RWPE2 (cell line): ENCODE results near the gene PITPNC1.

ENCODE experiments used
- ATAC-seq: fragments of 200-7000 bp; cut with Tn5 transposase; 3 replicates; pipeline ENCODE4 v1.9.1; 2021; ENCODE audit warnings: low read depth
- DNase-seq: peaks from one replicate; pipeline ENCODE4 v3.0.0-alpha.2; 2020; ENCODE audit warnings: low spot score
- H3K27ac ChIP-seq: fragments of 450-650 bp; 2 replicates; pipeline ENCODE4 v1.5.1; 2017; ENCODE audit warnings: mild to moderate bottlenecking; ENCODE audit not compliant: poor library complexity, severe bottlenecking
- H3K27me3 ChIP-seq: fragments of 250-450 bp; sonication (Bioruptor Pico); 2 replicates; pipeline ENCODE4 v1.5.1; 2021; ENCODE audit warnings: mild to moderate bottlenecking, moderate library complexity; ENCODE audit not compliant: insufficient read depth, poor library complexity, severe bottlenecking
- H3K36me3 ChIP-seq: fragments of 250-450 bp; sonication (Bioruptor Pico); 2 replicates; pipeline ENCODE4 v1.5.1; 2020; ENCODE audit warnings: low read depth, mild to moderate bottlenecking, moderate library complexity
- H3K4me1 ChIP-seq: fragments of 250-450 bp; sonication (Bioruptor Pico); 2 replicates; pipeline ENCODE4 v1.5.1; 2021; ENCODE audit warnings: mild to moderate bottlenecking, moderate library complexity; ENCODE audit not compliant: insufficient read depth, poor library complexity, severe bottlenecking
- H3K4me3 ChIP-seq: fragments of 250-450 bp; sonication (Bioruptor Pico); 2 replicates; pipeline ENCODE4 v1.5.1; 2021; ENCODE audit warnings: mild to moderate bottlenecking, moderate library complexity; ENCODE audit not compliant: severe bottlenecking
- H3K9me3 ChIP-seq: fragments of 250-450 bp; sonication (Bioruptor Pico); 2 replicates; pipeline ENCODE4 v1.5.1; 2021; ENCODE audit warnings: mild to moderate bottlenecking, moderate library complexity; ENCODE audit not compliant: severe bottlenecking
- TF ChIP-seq, protein P1 (sequence below): fragments of 450-650 bp; IDR thresholded peaks from one replicate; pipeline ENCODE4 v1.5.1; 2017; ENCODE audit warnings: mild to moderate bottlenecking, moderate library complexity; ENCODE audit not compliant: poor library complexity, severe bottlenecking

The PITPNC1 gene

DNA sequence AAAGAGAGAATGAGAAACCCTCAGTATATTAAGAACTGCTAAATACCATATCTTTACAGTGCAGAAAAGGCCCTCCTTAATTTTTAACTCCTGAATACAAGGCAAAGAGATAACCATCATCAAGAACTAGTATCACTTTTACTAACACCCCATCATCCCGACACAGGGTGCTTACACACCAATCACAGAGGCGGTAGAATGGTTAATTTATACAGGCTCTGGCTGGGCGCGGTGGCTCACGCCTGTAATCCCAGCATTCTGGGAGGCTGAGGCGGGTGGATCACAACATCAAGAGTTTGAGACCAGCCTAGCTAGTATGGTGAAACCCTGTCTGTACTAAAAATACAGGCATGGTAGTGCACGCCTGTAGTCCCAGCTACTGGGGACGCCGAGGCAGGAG, 14.9 kb upstream of the PITPNC1 start:
- H3K4me1 ChIP-seq = peaks cover 48% of the 10 kb centered on the region
- no peaks in the 10 kb centered on the region for H3K27me3 ChIP-seq
- no peaks in the 10 kb centered on the region for H3K9me3 ChIP-seq
- no peak overlapping the region for H3K27ac ChIP-seq
- no peak overlapping the region for H3K4me3 ChIP-seq
- ATAC-seq (no peak), DNase-seq (no peak)
- H3K36me3 ChIP-seq = peaks cover 69% of the 10 kb centered on the region
- TF ChIP-seq, protein P1, sequence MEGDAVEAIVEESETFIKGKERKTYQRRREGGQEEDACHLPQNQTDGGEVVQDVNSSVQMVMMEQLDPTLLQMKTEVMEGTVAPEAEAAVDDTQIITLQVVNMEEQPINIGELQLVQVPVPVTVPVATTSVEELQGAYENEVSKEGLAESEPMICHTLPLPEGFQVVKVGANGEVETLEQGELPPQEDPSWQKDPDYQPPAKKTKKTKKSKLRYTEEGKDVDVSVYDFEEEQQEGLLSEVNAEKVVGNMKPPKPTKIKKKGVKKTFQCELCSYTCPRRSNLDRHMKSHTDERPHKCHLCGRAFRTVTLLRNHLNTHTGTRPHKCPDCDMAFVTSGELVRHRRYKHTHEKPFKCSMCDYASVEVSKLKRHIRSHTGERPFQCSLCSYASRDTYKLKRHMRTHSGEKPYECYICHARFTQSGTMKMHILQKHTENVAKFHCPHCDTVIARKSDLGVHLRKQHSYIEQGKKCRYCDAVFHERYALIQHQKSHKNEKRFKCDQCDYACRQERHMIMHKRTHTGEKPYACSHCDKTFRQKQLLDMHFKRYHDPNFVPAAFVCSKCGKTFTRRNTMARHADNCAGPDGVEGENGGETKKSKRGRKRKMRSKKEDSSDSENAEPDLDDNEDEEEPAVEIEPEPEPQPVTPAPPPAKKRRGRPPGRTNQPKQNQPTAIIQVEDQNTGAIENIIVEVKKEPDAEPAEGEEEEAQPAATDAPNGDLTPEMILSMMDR = no peak

DNA sequence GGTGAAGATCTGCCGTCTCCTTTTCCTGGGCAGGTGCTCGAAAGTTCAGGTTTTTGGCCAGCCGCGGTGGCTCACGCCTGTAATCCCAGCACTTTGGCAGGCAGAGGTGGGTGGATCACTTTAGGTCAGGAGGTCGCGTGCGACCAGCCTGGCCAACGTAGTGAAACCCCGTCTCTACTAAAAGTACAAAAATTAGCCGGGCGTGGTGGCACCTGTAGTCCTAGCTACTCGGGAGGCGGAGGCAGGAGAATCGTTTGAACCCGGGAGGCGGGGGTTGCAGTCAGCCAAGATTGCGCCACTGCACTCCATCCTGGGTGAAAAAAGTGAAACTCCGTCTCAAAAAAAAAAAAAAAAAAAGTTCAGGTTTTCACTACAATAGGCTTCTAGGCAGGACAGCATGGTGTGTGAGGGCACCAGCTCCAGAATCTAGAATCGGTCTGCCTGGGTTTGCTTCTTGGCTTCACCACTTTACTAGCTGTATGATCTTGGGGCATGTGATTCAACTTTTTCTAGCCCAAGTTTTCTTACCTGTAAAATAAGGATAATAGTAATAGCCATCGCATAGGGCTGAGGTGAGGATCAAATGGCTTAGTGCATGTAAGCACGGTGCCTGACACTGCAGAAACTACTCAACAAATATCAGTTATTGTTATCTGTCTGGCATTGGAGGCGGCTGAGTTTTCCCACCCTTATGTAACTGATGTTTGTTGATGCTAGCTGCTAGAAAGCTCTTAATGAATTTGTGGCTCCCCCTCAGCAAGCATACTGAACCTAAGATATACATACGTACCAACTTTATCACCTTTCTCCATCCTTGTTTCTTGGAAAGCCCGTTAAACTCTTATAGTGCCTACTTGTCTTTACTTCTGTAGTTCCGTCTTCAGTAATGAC, 12.0 kb upstream of the PITPNC1 start:
- ATAC-seq = no peak
- no peak for DNase-seq
- Histone ChIP-seq H3K4me3 (peak overlapping the region; percentile 76), H3K4me1 (peaks cover 36% of the 10 kb centered on the region), H3K36me3 (peaks cover 43% of the 10 kb centered on the region), H3K27me3 (no peaks in the 10 kb centered on the region), H3K9me3 (no peaks in the 10 kb centered on the region), H3K27ac (peak overlapping the region; percentile 71)
- TF ChIP-seq, protein P1 = no peak

DNA sequence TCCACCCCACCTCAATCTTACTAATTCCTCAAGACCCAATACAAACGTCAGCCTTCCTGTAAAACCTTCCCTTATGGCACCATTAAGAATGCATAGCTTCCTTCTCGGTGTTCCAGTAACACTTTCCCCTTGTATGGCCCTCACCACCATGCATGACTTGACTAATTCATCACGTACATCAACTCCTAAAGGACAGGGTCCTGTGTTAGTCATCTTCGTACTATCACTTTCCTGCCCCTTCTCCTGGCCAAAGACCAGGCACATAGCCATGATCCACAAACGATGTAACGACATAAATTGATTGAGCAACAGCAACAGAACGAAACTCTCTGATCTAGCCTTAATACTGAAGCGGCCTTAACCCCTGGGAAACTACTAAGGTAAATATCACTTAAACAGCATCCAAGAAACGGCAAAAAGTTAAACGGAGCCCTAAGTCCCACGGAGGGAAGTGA, 11.3 kb upstream of the PITPNC1 start:
- H3K27ac ChIP-seq = peak overlapping the region; percentile 71
- ATAC-seq (peak; percentile 40), DNase-seq (no peak)
- peaks cover 37% of the 10 kb centered on the region for H3K36me3 ChIP-seq
- H3K9me3 ChIP-seq = no peaks in the 10 kb centered on the region
- H3K4me3 ChIP-seq = peak overlapping the region; percentile 76
- peaks cover 29% of the 10 kb centered on the region for H3K4me1 ChIP-seq
- TF ChIP-seq, protein P1 = no peak
- no peaks in the 10 kb centered on the region for H3K27me3 ChIP-seq

DNA sequence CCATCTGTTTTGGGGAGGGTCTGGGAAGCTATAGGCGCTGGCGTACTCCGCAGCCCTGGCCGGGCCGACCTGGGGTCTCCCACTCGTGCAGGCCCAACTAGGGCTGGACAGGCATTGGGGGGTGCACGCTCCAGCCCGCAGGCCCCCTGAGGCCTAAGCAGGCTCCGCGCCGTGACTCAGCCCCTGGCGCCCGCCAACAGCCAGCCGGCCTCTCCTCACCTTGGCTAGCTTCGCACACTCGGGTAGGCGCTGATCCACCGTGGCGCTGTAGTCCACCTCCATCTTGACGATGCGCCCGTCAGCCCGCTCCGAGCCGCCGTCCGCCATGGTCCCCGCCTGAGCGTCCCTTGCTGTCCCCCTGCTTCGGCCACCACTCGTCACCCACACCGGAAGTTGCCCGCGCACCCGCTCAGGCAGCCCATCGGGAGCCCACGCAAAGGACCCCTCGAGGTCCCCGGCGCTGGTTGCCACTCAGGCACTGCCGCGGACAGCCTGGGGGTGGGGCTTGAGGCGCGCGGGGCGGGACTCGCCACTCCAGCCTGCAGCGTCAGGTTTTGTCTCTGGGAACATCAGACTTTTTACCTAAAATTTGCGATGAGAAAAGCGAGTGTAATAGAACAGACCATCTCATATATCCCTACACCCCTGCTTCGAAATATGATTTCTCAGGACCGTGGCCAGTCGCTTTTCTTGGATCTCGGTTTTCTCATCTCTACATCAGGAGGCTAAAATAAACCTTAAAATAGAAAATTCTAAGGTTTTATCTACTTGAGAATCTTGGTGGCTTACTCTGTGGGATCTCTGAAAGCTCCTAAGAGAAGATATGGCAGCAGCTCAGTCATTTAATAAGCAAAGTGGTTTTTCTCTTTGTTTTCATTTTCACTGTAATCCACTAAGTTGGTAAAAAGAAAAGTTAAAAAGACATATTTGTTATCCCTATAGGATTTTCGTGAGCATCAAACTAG, 10.6 kb upstream of the PITPNC1 start, which contains the start of gene PSMD12:
TSS of gene PSMD12 (minus strand) at position 385 of the 965 bp plus-strand sequence. CDS start at position 327, 58 bp downstream.
- DNase-seq (peak; percentile 91), ATAC-seq (peak; percentile 90)
- peaks cover 22% of the 10 kb centered on the region for H3K4me1 ChIP-seq
- peak within 1 kb of the TSS; percentile 71 for H3K27ac ChIP-seq
- TF ChIP-seq, protein P1 = no peak
- no peaks in the 10 kb centered on the region for H3K9me3 ChIP-seq
- H3K4me3 ChIP-seq = peak within 1 kb of the TSS; percentile 76
- H3K36me3 ChIP-seq = peaks cover 30% of the 10 kb centered on the region
- no peaks in the 10 kb centered on the region for H3K27me3 ChIP-seq
